Measurements from ENCODE around the gene DNAI2. TPM values are rescaled to one million over a fixed set of nuclear protein-coding genes. Genes with fewer than 3 reads are reported as not detected.

DNAI2 gene
- total and polyA plus RNA-seq, 9 of the 15 experiments (the other 6 are each of a cell fraction or from before 2014, with no cell fraction given), result not detected

GRCh38 chr17:74282587-74283370 lies 8.7 kb downstream of the DNAI2 start (continued):
- no peak for TF ChIP-seq BCOR (IDR thresholded peaks at IDR 0.05)
- TF ChIP-seq GABPB2 (CRISPR knock-in tag; conservative IDR thresholded peaks at IDR 0.05), result no peak
- TF ChIP-seq CTCFL (IDR thresholded peaks at IDR 0.05; ENCODE audit: borderline replicate concordance, insufficient read depth, low read depth, low read length, poor library complexity, severe bottlenecking), result no peak
- TF ChIP-seq ZNF282 (CRISPR knock-in tag; IDR thresholded peaks at IDR 0.05), result no peak
- no peak for TF ChIP-seq ETV6 (IDR thresholded peaks at IDR 0.05; ENCODE audit: borderline replicate concordance in 1 of 2, low read depth in 2 of 2, low read length in 1 of 2)
- no peak for TF ChIP-seq ETV6 (CRISPR knock-in tag; IDR thresholded peaks at IDR 0.05; ENCODE audit: borderline replicate concordance)
- TF ChIP-seq TEAD4 (IDR thresholded peaks at IDR 0.05; ENCODE audit: low read length), result peak; percentile 84
- no peak for TF ChIP-seq TEAD4 (CRISPR knock-in tag; IDR thresholded peaks at IDR 0.05; ENCODE audit: borderline replicate concordance)
- TF ChIP-seq DDX20 (tag; IDR thresholded peaks at IDR 0.05; ENCODE audit: low read depth), result 0 out of 2 replicates have a peak, but pooled peaks have one; percentile 57
- no peak for TF ChIP-seq ZNF140 (CRISPR knock-in tag; IDR thresholded peaks at IDR 0.05)
- TF ChIP-seq SNIP1 (IDR thresholded peaks at IDR 0.05; ENCODE audit: low read depth), result no peak
- TF ChIP-seq PURB (CRISPR knock-in tag; IDR thresholded peaks at IDR 0.05; ENCODE audit: low read depth), result no peak
- TF ChIP-seq CHCHD3 (CRISPR knock-in tag; IDR thresholded peaks at IDR 0.05), result no peak
- no peak for TF ChIP-seq ARID4B (CRISPR knock-in tag; IDR thresholded peaks at IDR 0.05)
- no peak for TF ChIP-seq NCOA4 (IDR thresholded peaks at IDR 0.05; ENCODE audit: partially characterized antibody)
- no peak for TF ChIP-seq PCBP2 (IDR thresholded peaks at IDR 0.05; ENCODE audit: low read depth, low read length, poor library complexity, severe bottlenecking)
- TF ChIP-seq THAP7 (CRISPR knock-in tag; IDR thresholded peaks at IDR 0.05), result no peak
- TF ChIP-seq EP400 (IDR thresholded peaks at IDR 0.05), result no peak; the same call in 1 of the 2 replicates
- no peak for TF ChIP-seq ZBTB17 (CRISPR knock-in tag; IDR thresholded peaks at IDR 0.05)
- no peak for TF ChIP-seq C11orf30 (IDR thresholded peaks at IDR 0.05; ENCODE audit: low read depth)
- TF ChIP-seq E2F1 (CRISPR knock-in tag; IDR thresholded peaks at IDR 0.05), result no peak

Data from K562 (cell line).